PC-3 (cell line): ENCODE results near the gene DMKN. TPM values are rescaled to one million over a fixed set of nuclear protein-coding genes. Genes with fewer than 3 reads are reported as not detected.

Experiments used
- ATAC-seq: fragments of 200-7000 bp; cut with Tn5 transposase; 2 replicates; pipeline ENCODE4 v1.9.1; 2020; ENCODE audit warnings: mild to moderate bottlenecking, moderate library complexity
- BruUV-seq: library from RNA; stranded (reverse); fragments of 400-500 nt; replicated peaks from 2 replicates; lab custom pipeline; 2021; lab: Mats Ljungman, UMichigan
- CTCF ChIA-PET: fragments of 300-600 bp; sonication (Branson Sonifier 250); formaldehyde crosslinking; loops from one replicate; lab custom pipeline; 2022; ENCODE audit warnings: antibody characterized with exemption; lab: Charles Lee
- POLR2A ChIA-PET: fragments of 300-600 bp; sonication (Branson Sonifier 250); formaldehyde crosslinking; loops from one replicate; lab custom pipeline; 2022; ENCODE audit warnings: antibody characterized with exemption; ENCODE audit not compliant: unreplicated experiment; lab: Charles Lee
- DNase-seq: peaks from one replicate; pipeline ENCODE4 v3.0.0-alpha.2; 2015
- H2AFZ ChIP-seq: fragments of 300-600 bp; sonication (generic); 2 replicates; pipeline ENCODE4 v1.6.0; 2016; ENCODE audit warnings: antibody characterized with exemption, low read length
- H3F3A ChIP-seq: fragments of 300-600 bp; sonication (generic); one replicate; pipeline ENCODE4 v1.6.0; 2017; ENCODE audit warnings: antibody characterized with exemption, low read length, control low read depth, mild to moderate bottlenecking; ENCODE audit not compliant: unreplicated experiment
- H3K27ac ChIP-seq: fragments of 300-600 bp; sonication (generic); 2 replicates; pipeline ENCODE4 v1.5.1; 2016; ENCODE audit warnings: mild to moderate bottlenecking, low read length
- H3K27me3 ChIP-seq: fragments of 300-600 bp; sonication (generic); 2 replicates; pipeline ENCODE4 v1.6.1; 2016; ENCODE audit warnings: low read length, mixed read lengths
- H3K36me3 ChIP-seq: fragments of 300-600 bp; sonication (generic); 2 replicates; pipeline ENCODE4 v1.6.1; 2016; ENCODE audit warnings: low read depth, mixed run types, low read length, mixed read lengths
- H3K4me1 ChIP-seq: fragments of 300-600 bp; sonication (generic); 2 replicates; pipeline ENCODE4 v1.5.1; 2016; ENCODE audit warnings: low read length; ENCODE audit not compliant: insufficient read depth
- H3K4me2 ChIP-seq: fragments of 300-600 bp; sonication (generic); 2 replicates; pipeline ENCODE4 v1.6.0; 2016; ENCODE audit warnings: low read length
- H3K4me3 ChIP-seq: fragments of 300-600 bp; sonication (generic); 2 replicates; pipeline ENCODE4 v1.5.1; 2016; ENCODE audit warnings: mild to moderate bottlenecking, low read length, mixed read lengths
- H3K79me2 ChIP-seq: fragments of 300-600 bp; sonication (generic); 2 replicates; pipeline ENCODE4 v1.6.1; 2017; ENCODE audit warnings: low read length, mixed read lengths
- H3K9ac ChIP-seq: fragments of 300-600 bp; sonication (generic); 2 replicates; pipeline ENCODE4 v1.6.0; 2016; ENCODE audit warnings: mild to moderate bottlenecking, low read length
- H3K9me2 ChIP-seq: fragments of 300-600 bp; sonication (generic); replicated peaks from 2 replicates; pipeline ENCODE4 v1.6.1; 2016; ENCODE audit warnings: mixed run types, low read length, mixed read lengths
- H3K9me3 ChIP-seq: fragments of 300-600 bp; sonication (generic); 2 replicates; pipeline ENCODE4 v1.6.1; 2016; ENCODE audit warnings: low read length, mixed read lengths
- H4K20me1 ChIP-seq: fragments of 300-600 bp; sonication (generic); 2 replicates; pipeline ENCODE4 v1.6.1; 2016; ENCODE audit warnings: low read length, mixed read lengths
- EZH2 ChIP-seq: fragments of 300-600 bp; sonication (generic); IDR thresholded peaks from one replicate; pipeline ENCODE4 v1.6.1; 2017; ENCODE audit warnings: antibody characterized with exemption, mild to moderate bottlenecking, low read length; ENCODE audit not compliant: unreplicated experiment
- EZH2phosphoT487 ChIP-seq: fragments of 300-600 bp; sonication (generic); IDR thresholded peaks from 2 replicates; pipeline ENCODE4 v1.6.1; 2018; ENCODE audit warnings: mild to moderate bottlenecking, antibody characterized with exemption, low read length, borderline replicate concordance
- intact Hi-C: fragments of 100-400 bp; cut with micrococcal nuclease; formaldehyde crosslinking; loops from 2 replicates; pipeline ENCODE4 v1.9.0; 2023
- total RNA-seq: library from RNA; depleted of rRNA; stranded (reverse); fragments of >200 nt; gene quantifications from 2 replicates; pipeline ENCODE4 v1.2.3, GENCODE V29; 2014
- TF ChIP-seq, protein P1 (sequence below): fragments of 300-600 bp; sonication (generic); conservative IDR thresholded peaks from 2 replicates; pipeline ENCODE4 v1.5.1; 2017; ENCODE audit warnings: antibody characterized with exemption, low read depth, mild to moderate bottlenecking, low read length

Gene DMKN
- total RNA-seq, 1 experiment from 2014 or later: 128 TPM

DNA sequence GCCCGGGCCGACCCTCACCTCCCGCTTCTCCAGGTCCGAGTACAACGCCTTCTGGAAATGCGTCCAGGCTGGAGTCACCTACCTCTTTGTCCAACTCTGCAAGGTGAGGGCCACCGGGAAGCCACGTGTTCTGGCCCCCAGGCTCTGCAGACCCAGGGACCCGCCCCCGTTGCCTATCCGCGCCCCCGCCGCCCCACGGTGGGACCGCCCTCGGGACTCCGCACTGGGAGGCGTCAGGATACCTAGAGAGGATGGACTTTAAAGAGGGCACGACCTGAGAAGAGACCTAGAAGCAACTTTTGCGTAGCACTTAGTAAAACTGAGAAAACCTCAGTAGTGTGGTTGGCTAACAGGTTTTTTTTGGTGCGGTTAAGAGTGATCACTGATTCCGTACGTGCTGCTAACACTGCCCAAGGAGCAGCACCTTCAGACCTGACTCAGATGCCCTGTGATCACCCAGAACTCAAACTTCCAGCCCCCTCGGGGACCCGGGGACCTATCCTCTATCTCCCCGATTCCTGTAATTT lies 32.5 kb upstream of the DMKN start:
- H3K9me2 ChIP-seq: no peaks in the 10 kb centered on the region
- H3K4me3 ChIP-seq: peak overlapping the region; percentile 88
- peak overlapping the region; percentile 97 for H3K9ac ChIP-seq
- TSS peak; percentile 61 for BruUV-seq
- peak overlapping the region; percentile 29; the same call in 1 of the 2 replicates for H3K27ac ChIP-seq
- ATAC-seq (peak; percentile 68), DNase-seq (peak; percentile 23)
- H2AFZ ChIP-seq: peak overlapping the region; percentile 98
- intact Hi-C loops: loop anchor here (2.0 to 5.0 kb wide), 2 partner anchors 27 to 171 kb away; partner anchors contain the start of gene KMT2B
- ChIA-PET POLR2A (no interaction called here), CTCF (no interaction called here)
- no peaks in the 10 kb centered on the region for H4K20me1 ChIP-seq
- no peaks in the 10 kb centered on the region for H3K9me3 ChIP-seq
- peaks cover 40% of the 10 kb centered on the region for H3K79me2 ChIP-seq
- no peaks in the 10 kb centered on the region for H3F3A ChIP-seq
- H3K4me2 ChIP-seq: peak overlapping the region; percentile 90
- no peaks in the 10 kb centered on the region for H3K36me3 ChIP-seq
- H3K4me1 ChIP-seq: peaks cover 14% of the 10 kb centered on the region; the same call in 1 of the 2 replicates
- TF ChIP-seq EZH2phosphoT487: no peak
- no peaks in the 10 kb centered on the region for H3K27me3 ChIP-seq

DNA sequence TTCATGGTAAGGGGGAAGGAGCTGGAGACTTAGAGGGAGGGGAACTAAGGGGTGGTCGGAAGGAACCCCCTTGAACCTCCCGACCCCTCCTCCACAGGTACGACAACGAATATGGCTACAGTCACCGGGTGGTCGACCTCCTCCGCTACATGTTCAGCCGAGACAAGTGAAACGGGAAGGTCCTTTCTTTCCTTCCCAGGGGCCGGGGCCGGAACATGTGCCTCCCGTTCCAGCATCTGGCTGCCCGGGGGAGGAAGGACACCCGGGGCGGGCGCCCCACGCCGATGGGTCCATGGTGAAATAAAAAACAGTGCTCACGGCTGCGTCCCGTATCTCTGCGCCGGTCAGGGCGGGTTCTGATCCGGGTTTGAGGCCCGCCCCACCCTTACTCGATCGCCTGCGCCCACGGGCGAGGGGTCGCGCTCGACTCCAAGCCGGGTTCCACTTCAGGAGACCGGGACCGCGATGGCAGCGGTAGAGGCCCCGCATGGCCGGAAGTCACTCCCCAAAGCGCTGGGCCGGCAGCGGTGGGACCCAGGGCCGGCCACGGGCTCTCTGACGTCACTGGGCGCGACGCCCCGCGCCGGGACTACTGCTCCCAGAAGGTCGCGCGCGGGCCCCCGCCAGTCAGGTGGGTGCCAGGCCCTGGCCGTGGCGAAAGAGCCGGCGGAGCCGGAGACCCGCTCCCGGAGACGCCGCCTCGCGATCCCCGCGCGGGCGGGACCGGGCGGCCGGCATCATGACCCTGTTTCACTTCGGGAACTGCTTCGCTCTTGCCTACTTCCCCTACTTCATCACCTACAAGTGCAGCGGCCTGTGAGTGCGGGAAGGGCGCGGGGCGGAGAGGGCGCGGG lies 31.8 kb upstream of the DMKN start, which contains the start of gene TMEM147:
Gene TMEM147 (plus strand): TSS at position 626 of the 854 bp plus-strand sequence. CDS start 114 bp downstream, at position 740.
- Histone ChIP-seq H3K9ac (peak within 1 kb of the TSS; percentile 97), H3K79me2 (peaks cover 40% of the 10 kb centered on the region), H3K27ac (peak within 1 kb of the TSS; percentile 48), H3K9me3 (no peaks in the 10 kb centered on the region), H3K4me1 (peaks cover 14% of the 10 kb centered on the region; the same call in 1 of the 2 replicates), H3K27me3 (no peaks in the 10 kb centered on the region), H3F3A (no peaks in the 10 kb centered on the region), H4K20me1 (no peaks in the 10 kb centered on the region), H3K9me2 (no peaks in the 10 kb centered on the region), H2AFZ (peak within 1 kb of the TSS; percentile 98), H3K36me3 (no peaks in the 10 kb centered on the region), H3K4me2 (peak within 1 kb of the TSS; percentile 90), H3K4me3 (peak within 1 kb of the TSS; percentile 88)
- CTCF ChIA-PET: no interaction called here
- peak; percentile 84 for DNase-seq
- intact Hi-C loops: loop anchor here (2.0 to 5.0 kb wide), 2 partner anchors 26 to 172 kb away; partner anchors contain the start of gene KMT2B
- TSS peak; percentile 78 for BruUV-seq
- TF ChIP-seq, protein P1, sequence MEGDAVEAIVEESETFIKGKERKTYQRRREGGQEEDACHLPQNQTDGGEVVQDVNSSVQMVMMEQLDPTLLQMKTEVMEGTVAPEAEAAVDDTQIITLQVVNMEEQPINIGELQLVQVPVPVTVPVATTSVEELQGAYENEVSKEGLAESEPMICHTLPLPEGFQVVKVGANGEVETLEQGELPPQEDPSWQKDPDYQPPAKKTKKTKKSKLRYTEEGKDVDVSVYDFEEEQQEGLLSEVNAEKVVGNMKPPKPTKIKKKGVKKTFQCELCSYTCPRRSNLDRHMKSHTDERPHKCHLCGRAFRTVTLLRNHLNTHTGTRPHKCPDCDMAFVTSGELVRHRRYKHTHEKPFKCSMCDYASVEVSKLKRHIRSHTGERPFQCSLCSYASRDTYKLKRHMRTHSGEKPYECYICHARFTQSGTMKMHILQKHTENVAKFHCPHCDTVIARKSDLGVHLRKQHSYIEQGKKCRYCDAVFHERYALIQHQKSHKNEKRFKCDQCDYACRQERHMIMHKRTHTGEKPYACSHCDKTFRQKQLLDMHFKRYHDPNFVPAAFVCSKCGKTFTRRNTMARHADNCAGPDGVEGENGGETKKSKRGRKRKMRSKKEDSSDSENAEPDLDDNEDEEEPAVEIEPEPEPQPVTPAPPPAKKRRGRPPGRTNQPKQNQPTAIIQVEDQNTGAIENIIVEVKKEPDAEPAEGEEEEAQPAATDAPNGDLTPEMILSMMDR: no peak
- TF ChIP-seq EZH2phosphoT487 (no peak), EZH2 (no peak)
- peak; percentile 94 for ATAC-seq
- POLR2A ChIA-PET: no interaction called here

DNA sequence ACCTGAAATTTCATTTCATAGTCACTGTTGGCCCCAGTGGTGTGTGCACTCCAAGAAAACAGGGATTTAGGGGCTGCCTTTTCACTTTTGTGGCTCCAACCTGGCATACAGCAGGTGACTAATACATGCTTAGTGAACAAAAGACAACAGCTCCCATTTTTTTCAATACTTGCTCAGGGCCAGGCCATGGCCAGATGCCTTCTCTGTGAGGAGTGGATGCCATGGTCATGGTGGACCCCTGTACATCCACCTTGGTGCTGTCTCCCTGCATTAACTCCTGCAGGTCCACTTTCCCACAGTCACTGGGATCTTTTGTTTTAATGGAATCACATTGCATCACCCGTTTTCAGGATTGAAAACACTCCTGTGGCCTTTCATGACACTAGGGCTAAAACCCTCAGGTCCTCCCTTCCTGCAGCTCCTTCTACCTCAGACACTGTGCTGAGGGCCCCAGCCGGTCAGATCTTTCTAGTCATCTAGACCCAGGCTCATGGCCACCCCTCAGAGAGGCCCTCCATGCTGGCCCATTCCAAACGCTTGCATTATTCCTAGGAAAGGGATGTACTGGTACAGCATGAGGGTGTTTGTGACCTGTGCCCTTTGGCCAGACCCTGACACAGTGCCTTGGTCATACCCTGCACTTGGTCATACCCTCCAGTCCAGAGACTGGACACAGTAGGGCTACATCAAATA lies 30.8 kb upstream of the DMKN start:
- intact Hi-C loops: loop anchor here (2.0 kb wide), 1 partner anchor 25 kb away; no protein-coding TSS in a partner anchor
- Histone ChIP-seq H3K4me3 (peak overlapping the region; percentile 88), H4K20me1 (no peaks in the 10 kb centered on the region), H3K9ac (peak overlapping the region; percentile 97), H3K9me2 (no peaks in the 10 kb centered on the region), H3K79me2 (peaks cover 40% of the 10 kb centered on the region), H3K36me3 (no peaks in the 10 kb centered on the region), H3K27ac (no peak overlapping the region), H3F3A (no peaks in the 10 kb centered on the region), H3K9me3 (no peaks in the 10 kb centered on the region), H3K27me3 (no peaks in the 10 kb centered on the region), H2AFZ (no peak overlapping the region), H3K4me1 (peaks cover 14% of the 10 kb centered on the region; the same call in 1 of the 2 replicates), H3K4me2 (peak overlapping the region; percentile 90)
- no peak for TF ChIP-seq EZH2phosphoT487
- TF ChIP-seq EZH2: no peak
- TF ChIP-seq, protein P1: no peak
- no peak for ATAC-seq
- ChIA-PET POLR2A (no interaction called here), CTCF (no interaction called here)
- BruUV-seq: no TSS peak
- no peak for DNase-seq
